NCI-H345 (cell line): ENCODE measurements around the gene PHLDA3.

Experiments used
- DNase-seq: peaks from one replicate; lab custom pipeline; 2025; lab: John Stamatoyannopoulos, UW

The PHLDA3 gene

GRCh38 chr1:201468844-201469644, at the start of gene PHLDA3:
TSS of gene PHLDA3 (minus strand) at chr1:201469188. CDS start at chr1:201468786, 402 bp downstream.
- peak; percentile 83 for DNase-seq

GRCh38 chr1:201518071-201518470, 49.1 kb upstream of the PHLDA3 start:
- DNase-seq, result no peak

GRCh38 chr1:201517631-201518030, 48.6 kb upstream of the PHLDA3 start:
- DNase-seq, result no peak

DNA sequence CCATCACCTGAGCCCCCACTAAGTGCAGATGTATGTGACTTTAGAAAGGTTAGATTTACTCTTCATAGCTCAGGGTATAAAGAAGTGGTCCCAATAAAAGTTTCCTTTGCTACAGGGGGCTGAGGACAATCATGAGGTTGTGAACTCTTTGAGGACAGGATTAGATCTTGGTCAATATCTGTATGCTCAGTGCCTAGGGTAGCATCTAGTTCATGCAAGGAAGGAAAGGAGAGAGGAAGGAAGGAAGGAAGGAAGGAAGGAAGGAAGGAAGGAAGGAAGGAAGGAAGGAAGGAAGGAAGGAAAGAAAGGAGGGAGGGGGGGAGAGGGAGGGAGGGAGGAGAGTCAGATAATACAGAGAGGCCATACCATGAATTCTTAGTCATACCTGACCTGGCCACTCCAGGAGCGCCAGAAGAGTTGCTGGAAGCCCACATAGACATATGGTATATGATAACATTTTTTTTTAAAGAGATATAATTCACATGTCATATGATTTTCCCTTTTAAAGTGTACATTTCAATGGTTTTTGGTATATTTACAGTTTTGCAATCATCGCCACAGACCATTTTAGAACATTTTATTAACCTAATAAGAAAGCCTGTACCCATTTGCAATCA, 47.6 kb upstream of the PHLDA3 start:
- no peak for DNase-seq

DNA sequence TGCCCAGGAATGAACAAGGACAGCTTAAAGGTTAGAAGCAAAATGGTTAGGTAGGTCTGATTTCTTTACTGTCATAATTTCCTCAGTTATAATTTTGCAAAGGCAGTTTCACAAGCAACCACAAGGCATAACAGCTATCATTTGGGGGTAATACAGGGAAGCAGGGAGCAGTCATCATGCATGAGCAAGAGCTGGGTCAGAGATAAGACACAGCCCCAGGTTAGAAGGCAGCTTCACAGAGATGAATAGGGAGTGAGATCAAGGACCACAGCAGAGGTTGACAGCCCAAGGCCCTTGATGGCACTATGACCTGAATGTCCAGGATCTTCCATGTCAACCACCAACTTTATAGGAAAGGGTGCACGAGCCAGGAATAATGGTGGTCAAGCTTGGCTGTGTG, 46.9 kb upstream of the PHLDA3 start:
- no peak for DNase-seq

DNA sequence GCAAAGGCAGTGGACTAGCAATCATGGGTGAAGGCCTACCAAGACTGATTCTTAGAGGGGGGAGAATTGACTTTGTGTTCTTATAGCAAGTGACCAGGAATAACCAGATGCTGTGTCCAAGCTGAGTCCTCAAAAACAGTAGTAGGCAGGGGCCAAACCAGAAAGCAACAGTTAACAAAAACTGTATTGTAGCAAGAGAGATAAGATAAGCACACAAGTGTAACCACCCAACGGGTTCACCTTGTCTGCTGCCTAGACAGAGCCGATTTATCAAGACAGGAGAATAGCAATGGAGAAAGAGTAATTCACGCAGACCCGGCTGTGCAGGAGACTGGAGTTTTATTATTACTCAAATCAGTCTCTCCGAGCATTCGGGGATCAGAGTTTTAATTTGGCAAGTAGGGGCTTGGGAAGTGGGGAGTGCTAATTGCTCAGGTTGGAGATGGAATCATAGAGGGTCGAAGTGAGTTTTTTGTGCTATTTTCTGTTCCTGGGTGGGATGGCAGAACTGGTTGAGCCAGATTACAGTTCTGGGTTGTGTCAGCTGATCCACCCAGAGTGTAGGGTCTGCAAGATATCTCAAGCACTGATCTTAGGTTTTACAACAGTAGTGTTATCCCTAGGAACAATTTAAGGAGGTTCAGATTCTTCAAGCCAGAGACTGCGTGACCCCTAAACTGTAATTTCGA, 46.2 kb upstream of the PHLDA3 start:
- DNase-seq, result no peak

DNA sequence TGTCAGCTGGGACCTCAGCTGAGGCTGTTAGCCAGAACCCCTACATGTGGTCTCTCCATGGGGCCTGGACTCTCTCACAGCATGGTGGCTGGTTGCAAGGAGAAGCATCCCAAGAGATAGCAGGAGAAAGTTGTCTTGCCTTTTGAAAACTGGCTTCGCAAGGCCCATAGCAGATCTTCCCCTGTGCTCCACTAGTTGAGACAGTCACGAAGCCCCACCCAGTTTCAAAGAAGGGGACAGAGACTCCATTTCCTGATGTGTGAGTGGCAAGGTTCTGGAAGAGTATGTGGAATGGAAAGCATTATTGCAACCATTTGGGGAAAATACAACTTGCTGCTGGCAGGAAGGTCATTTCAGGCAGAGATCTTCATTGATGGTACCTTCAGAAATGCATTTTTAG, 45.5 kb upstream of the PHLDA3 start:
- no peak for DNase-seq

- no peak for DNase-seq
Observed at GRCh38 chr1:201513498-201514243, 44.7 kb upstream of the PHLDA3 start.

DNA sequence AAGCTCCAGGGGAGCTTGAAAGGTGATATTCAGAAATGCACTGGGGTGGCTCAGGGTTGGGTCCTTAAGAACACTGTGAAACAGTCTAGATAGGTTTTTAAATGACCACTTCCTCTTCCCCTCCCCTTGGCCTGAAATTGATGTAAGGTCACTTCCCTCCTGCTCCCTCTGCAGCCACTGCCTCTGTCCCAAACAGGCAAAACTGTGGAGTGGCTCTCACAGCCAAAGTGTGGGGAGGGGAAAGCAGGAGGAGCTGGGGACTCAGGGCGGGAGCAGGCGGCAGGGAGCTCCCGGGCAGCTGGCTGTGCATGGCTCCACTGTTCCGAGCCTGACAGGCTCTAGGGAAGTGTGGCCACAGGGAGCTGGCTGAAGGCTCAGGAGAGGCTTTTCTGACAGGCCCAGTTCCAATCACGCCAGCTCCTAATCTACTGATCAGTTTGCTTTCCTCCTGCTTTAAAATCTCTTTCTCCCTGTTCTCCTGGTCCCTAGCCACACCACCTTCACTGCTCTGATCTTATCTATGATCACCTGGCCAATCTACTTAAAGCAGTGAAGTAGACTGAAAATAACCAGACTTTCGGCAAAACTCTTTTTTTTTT, 43.1 kb upstream of the PHLDA3 start:
- DNase-seq, result no peak

DNA sequence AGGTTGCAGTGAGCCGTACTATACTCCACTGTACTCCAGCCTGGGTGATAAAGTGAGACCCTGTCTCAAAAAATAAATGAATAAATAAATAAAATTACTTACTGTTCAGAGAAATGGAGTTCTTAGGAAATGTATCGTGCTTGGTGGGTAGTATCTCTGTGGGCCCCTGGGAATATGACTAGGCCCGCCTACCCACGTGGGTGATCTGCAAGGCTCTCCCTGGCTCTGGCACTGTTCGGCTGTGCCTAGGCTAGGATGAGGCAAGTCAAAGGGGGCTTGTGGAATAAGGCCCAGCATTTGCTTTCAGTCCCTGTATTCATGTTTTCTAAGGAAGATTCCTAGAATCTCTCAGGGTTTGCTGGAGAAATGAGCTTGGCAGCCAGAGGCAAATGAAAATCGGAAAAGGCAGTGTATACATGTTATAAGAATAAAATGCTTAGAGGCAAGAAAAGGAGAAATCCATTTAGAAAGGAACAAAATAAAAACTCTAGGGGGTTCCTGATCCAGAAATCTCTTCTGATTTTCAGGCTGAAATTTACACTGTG, 42.5 kb upstream of the PHLDA3 start:
- no peak for DNase-seq

DNA sequence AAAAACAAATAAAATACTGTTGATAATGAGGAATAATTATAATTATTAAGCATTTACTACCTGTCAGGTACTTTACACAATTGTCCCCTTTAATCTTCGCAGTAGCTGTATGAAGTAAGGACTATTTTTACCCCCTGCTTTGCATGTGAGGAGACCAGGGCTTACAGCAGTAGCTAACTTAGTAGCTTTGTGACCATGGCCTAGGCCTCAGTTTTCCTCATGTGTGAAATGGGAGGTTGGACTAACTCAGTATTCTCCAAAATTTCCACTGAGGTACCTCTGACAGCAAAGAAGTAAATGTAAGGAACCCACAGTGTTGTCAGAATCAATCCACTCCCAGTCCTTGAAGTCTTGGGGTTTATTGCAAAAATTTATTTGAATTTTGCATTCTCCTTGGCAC, 41.7 kb upstream of the PHLDA3 start:
- no peak for DNase-seq

GRCh38 chr1:201509601-201510374, 40.8 kb upstream of the PHLDA3 start:
- no peak for DNase-seq

DNA sequence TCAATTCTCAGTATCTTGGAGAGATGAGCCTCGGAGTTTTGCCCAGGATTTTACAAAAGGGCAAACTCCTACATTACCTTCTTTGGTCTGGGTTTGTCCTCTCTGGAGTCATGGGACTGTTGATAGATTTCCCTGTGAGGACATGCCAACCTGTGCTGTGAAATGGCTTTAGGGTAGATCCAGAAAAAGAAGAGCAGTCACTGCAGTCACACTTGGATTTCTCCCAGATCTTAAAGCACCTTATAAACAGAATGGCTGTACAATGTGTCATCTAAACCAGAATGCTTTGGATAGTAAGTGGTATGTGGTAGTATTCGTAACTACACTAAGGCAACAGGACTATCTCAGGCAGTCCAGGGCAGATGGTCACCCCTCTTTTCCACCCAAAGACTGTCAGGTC, 39.8 kb upstream of the PHLDA3 start:
- DNase-seq, result no peak

- DNase-seq, result no peak
Observed at GRCh38 chr1:201507360-201507675, 38.3 kb upstream of the PHLDA3 start.

DNA sequence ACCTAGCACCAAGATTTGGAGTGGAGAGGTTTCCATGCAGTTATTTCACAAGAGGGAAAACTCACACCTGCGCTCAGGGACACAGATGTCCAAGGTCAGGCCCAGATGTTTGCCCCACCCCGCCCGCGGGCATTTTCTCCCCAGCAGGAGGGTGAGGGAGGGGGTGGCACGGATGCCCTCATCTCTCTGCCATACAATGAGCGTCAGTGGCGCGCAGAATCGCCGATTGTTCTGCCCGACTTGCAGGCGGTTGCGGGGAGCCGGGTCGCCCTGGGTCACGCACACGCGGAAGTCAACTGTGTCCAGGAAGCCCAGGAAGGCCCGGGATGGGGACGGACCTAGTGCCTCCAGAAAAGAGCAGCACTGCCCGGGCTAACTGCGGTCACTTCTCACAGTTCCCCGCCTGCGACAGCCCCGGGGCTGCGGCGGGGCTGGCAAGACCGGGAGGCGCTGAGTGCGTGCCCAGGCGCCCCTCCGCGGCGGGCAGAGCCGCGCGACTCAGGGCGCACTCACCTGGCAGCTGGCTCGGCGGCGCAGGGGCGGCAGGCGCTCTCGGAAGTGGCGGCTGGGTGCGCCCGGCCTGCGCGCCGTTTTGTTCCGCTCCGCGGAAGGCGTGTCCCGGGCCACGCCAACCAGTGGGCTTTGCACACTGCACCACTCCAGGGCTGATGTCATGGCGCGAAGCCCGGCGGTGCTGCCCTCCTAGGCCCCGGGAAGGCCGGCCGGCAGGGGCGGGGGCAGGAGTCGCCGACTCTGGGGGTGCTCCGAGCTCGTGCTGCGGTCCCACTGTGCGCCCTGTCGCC, 37.8 kb upstream of the PHLDA3 start, which contains the start of gene CSRP1:
Gene CSRP1 (minus strand): TSS at position 567 of the 803 bp plus-strand sequence. CDS start 10,820 bp downstream, outside the sequence.
- peak; percentile 80 for DNase-seq

DNA sequence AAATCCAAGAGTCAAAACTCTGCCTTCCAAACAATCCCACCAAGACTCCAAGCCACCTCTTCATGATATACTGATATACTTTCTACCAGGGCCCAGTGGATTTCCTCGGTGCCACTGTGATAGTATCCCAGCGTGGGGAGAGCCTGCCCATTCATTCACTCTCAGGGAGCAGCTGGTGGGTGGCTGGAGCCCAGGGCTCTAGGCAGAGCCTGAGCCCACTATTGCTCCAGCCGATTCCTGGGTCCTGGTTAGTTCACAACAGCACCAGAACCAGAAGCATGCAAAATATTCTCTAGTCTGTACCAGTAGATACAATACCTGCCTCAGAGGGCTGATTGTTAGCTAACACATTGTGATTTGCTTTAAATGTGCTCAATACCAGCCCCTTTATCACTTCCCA, 37.1 kb upstream of the PHLDA3 start:
- DNase-seq, result no peak

- peak; percentile 61 for DNase-seq
Observed at GRCh38 chr1:201505503-201505890, 36.5 kb upstream of the PHLDA3 start.

- peak; percentile 58 for DNase-seq
Observed at GRCh38 chr1:201504799-201505502, 36.0 kb upstream of the PHLDA3 start.

GRCh38 chr1:201504179-201504631, 35.2 kb upstream of the PHLDA3 start:
- no peak for DNase-seq
